ENCODE results near the gene FBXL19. TPM values are rescaled to one million over a fixed set of nuclear protein-coding genes. Genes with fewer than 3 reads are reported as not detected.

Gene FBXL19
- total and polyA plus RNA-seq, 2 of the 13 experiments (the other 11 are each of a cell fraction or from before 2014, with no cell fraction given), result 6.0 to 13.7 TPM

- peak overlapping the region; percentile 93 for H3K27ac ChIP-seq (ENCODE audit: extremely low read length, insufficient read depth, low read length)
- no peaks in the 10 kb centered on the region for H3K9me3 ChIP-seq (ENCODE audit: low read length)
- peak; percentile 77 for FAIRE-seq
- H3K9ac ChIP-seq (ENCODE audit: insufficient read depth, low read depth, low read length), result peak overlapping the region; percentile 79
- intact Hi-C loops (cut with micrococcal nuclease; ENCODE audit: unreplicated experiment) (loop anchor here (1.0 to 5.0 kb wide), 3 partner anchors 11 to 209 kb away; partner anchors contain the start of genes HSD3B7 and ZNF629), in situ Hi-C loops (cut with HindIII; ENCODE audit: extremely low pct_ligation_motif_present, low pct_unique_long_range_greater_than_20kb) (loop anchor here (10.0 to 25.0 kb wide), 2 partner anchors 716 to 878 kb away; partner anchors contain the start of gene ZNF267)
- H3K36me3 ChIP-seq (replicated peaks in 1 of 2; ENCODE audit: control insufficient read depth in 1 of 2, insufficient read depth in 2 of 2, low read length in 2 of 2), result no peaks in the 10 kb centered on the region
- peaks cover 87% of the 10 kb centered on the region for H3K4me1 ChIP-seq (ENCODE audit: insufficient read depth, low read length)
- H3K4me2 ChIP-seq (ENCODE audit: low read depth, low read length), result peak overlapping the region; percentile 97
- peak; percentile 92 for DNase-seq (ENCODE audit: low spot score)
- CTCF ChIA-PET (ENCODE audit: low intra/inter-chr PET ratio, low total read pairs), result no interaction called here
- no peaks in the 10 kb centered on the region for H4K20me1 ChIP-seq (ENCODE audit: insufficient read depth, low read length)
- POLR2A ChIA-PET, result interaction anchor here (0.8 to 5.9 kb wide), 20 partner anchors 8 to 704 kb away, joined by 3 to 81 read pairs (median 8); partner anchors contain the start of genes FUS, HSD3B7, KAT8 and STX4
- under 1% methylated on average over 21 of the region's 23 CpGs for WGBS (ENCODE audit: low lambda C conversion rate)
- ATAC-seq, result peak; percentile 26
- no peaks in the 10 kb centered on the region for H3K79me2 ChIP-seq (ENCODE audit: insufficient read depth, low read length)
- BruUV-seq (replicated peaks), result no TSS peak
- H3K27me3 ChIP-seq (ENCODE audit: control insufficient read depth in 1 of 2, insufficient read depth in 2 of 2, low read length in 2 of 2), result no peaks in the 10 kb centered on the region
- H3K4me3 ChIP-seq (replicated peaks in 1 of 3; ENCODE audit: insufficient read depth in 1 of 3, low read depth in 2 of 3, low read length in 3 of 3), result peak overlapping the region; percentile 84 to 89 (median 84)
- peak overlapping the region; percentile 15 for H2AFZ ChIP-seq (ENCODE audit: low read length)
- TF ChIP-seq RELA (CRISPR knock-in tag; IDR thresholded peaks at IDR 0.05), result peak; percentile 89; the same call in 1 of the 2 replicates
- TF ChIP-seq CHD4 (IDR thresholded peaks at IDR 0.05; ENCODE audit: borderline replicate concordance, low read length), result peak; percentile 87; the same call in 1 of the 2 replicates
- TF ChIP-seq, protein P1, sequence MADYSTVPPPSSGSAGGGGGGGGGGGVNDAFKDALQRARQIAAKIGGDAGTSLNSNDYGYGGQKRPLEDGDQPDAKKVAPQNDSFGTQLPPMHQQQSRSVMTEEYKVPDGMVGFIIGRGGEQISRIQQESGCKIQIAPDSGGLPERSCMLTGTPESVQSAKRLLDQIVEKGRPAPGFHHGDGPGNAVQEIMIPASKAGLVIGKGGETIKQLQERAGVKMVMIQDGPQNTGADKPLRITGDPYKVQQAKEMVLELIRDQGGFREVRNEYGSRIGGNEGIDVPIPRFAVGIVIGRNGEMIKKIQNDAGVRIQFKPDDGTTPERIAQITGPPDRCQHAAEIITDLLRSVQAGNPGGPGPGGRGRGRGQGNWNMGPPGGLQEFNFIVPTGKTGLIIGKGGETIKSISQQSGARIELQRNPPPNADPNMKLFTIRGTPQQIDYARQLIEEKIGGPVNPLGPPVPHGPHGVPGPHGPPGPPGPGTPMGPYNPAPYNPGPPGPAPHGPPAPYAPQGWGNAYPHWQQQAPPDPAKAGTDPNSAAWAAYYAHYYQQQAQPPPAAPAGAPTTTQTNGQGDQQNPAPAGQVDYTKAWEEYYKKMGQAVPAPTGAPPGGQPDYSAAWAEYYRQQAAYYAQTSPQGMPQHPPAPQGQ (CRISPR knock-in tag; IDR thresholded peaks at IDR 0.05; ENCODE audit: borderline replicate concordance), result no peak
- TF ChIP-seq, protein P2, sequence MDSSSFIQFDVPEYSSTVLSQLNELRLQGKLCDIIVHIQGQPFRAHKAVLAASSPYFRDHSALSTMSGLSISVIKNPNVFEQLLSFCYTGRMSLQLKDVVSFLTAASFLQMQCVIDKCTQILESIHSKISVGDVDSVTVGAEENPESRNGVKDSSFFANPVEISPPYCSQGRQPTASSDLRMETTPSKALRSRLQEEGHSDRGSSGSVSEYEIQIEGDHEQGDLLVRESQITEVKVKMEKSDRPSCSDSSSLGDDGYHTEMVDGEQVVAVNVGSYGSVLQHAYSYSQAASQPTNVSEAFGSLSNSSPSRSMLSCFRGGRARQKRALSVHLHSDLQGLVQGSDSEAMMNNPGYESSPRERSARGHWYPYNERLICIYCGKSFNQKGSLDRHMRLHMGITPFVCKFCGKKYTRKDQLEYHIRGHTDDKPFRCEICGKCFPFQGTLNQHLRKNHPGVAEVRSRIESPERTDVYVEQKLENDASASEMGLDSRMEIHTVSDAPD (CRISPR knock-in tag; IDR thresholded peaks at IDR 0.05), result no peak
- TF ChIP-seq, protein P3, sequence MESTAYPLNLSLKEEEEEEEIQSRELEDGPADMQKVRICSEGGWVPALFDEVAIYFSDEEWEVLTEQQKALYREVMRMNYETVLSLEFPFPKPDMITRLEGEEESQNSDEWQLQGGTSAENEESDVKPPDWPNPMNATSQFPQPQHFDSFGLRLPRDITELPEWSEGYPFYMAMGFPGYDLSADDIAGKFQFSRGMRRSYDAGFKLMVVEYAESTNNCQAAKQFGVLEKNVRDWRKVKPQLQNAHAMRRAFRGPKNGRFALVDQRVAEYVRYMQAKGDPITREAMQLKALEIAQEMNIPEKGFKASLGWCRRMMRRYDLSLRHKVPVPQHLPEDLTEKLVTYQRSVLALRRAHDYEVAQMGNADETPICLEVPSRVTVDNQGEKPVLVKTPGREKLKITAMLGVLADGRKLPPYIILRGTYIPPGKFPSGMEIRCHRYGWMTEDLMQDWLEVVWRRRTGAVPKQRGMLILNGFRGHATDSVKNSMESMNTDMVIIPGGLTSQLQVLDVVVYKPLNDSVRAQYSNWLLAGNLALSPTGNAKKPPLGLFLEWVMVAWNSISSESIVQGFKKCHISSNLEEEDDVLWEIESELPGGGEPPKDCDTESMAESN (CRISPR knock-in tag; conservative IDR thresholded peaks at IDR 0.05), result 0 out of 2 replicates have a peak, but pooled peaks have one; percentile 11
- peak; percentile 59; the same call in 1 of the 2 replicates for TF ChIP-seq ZFP1 (CRISPR knock-in tag; IDR thresholded peaks at IDR 0.05)
- TF ChIP-seq MTA1 (CRISPR knock-in tag; IDR thresholded peaks at IDR 0.05; ENCODE audit: borderline replicate concordance), result no peak
- peak; percentile 31; the same call in 1 of the 2 replicates for TF ChIP-seq NFKB2 (CRISPR knock-in tag; IDR thresholded peaks at IDR 0.05; ENCODE audit: borderline replicate concordance)
- TF ChIP-seq DPF2 (CRISPR knock-in tag; IDR thresholded peaks at IDR 0.05; ENCODE audit: borderline replicate concordance, low read depth), result no peak
- TF ChIP-seq ARNTL (CRISPR knock-in tag; IDR thresholded peaks at IDR 0.05), result peak; percentile 57; the same call in 1 of the 2 replicates
- no peak; the same call in 1 of the 2 replicates for TF ChIP-seq BORCS8-MEF2B (CRISPR knock-in tag; IDR thresholded peaks at IDR 0.05)
- TF ChIP-seq ZNF678 (CRISPR knock-in tag; IDR thresholded peaks at IDR 0.05), result 0 out of 2 replicates have a peak, but pooled peaks have one; percentile 3
- TF ChIP-seq ZSCAN29 (CRISPR knock-in tag; conservative IDR thresholded peaks at IDR 0.05), result no peak
- no peak for TF ChIP-seq ZBED4 (CRISPR knock-in tag; IDR thresholded peaks at IDR 0.05; ENCODE audit: borderline replicate concordance)
These were observed 73.1 kb downstream of the FBXL19 start for GRCh38 chr16:30996324-30996984.

All from HepG2 (cell line).